Esophagus muscularis mucosa (tissue), 4 donors: ENCODE data around the gene IL34. TPM values are rescaled to one million over a fixed set of nuclear protein-coding genes. Genes with fewer than 3 reads are reported as not detected.
A peak's percentile ranks its signal among the peaks of the same experiment; 100 is the strongest.

ENCODE experiments used
- DNase-seq: peaks from one replicate; pipeline ENCODE4 v3.0.0-alpha.2; 2017; ENCODE audit errors: extremely low spot score
- H3K27ac ChIP-seq, 4 donors: fragments of 200-600 bp; sonication (generic); replicated peaks in 1 of 4; 1 replicate in 3 of 4; 2 replicates in 1 of 4; pipeline ENCODE4 v1.5.1; 2016 to 2019; ENCODE audit warnings: mild to moderate bottlenecking in 1 of 4
- H3K27me3 ChIP-seq, 4 donors: fragments of 200-600 bp; sonication (generic); one replicate each; pipeline versions ENCODE4 v1.5.1 to v1.6.0; 2016 to 2019
- H3K36me3 ChIP-seq, 4 donors: fragments of 200-600 bp; sonication (generic); one replicate each; pipeline ENCODE4 v1.5.1; 2016 to 2019
- H3K4me1 ChIP-seq, 4 donors: fragments of 200-600 bp; sonication (generic); one replicate each; pipeline ENCODE4 v1.5.1; 2016 to 2019
- H3K4me3 ChIP-seq, 4 donors: fragments of 200-600 bp; sonication (generic); 1 replicate in 2 of 4; 2 replicates in 2 of 4; pipeline ENCODE4 v1.5.1; 2016 to 2019; ENCODE audit warnings: mild to moderate bottlenecking in 4 of 4, moderate library complexity in 1 of 4
- H3K9me3 ChIP-seq, 4 donors: fragments of 200-600 bp; sonication (generic); 1 replicate in 3 of 4; 2 replicates in 1 of 4; pipeline ENCODE4 v1.5.1; 2016 to 2019
- CTCF ChIP-seq, 3 experiments: fragments of 200-600 bp in 2 of 3; fragments of 450-650 bp in 1 of 3; sonication (generic) in 2 of 3; IDR thresholded peaks; one replicate each; pipeline ENCODE4 v1.5.1; 2017 to 2019; ENCODE audit warnings: antibody characterized with exemption in 3 of 3, mild to moderate bottlenecking in 2 of 3, moderate library complexity in 1 of 3
- EP300 ChIP-seq: sonication (generic); formaldehyde crosslinking; IDR thresholded peaks from one replicate; pipeline ENCODE4 v1.6.1; 2017; ENCODE audit warnings: antibody characterized with exemption
- POLR2A ChIP-seq: fragments of 450-650 bp; IDR thresholded peaks from one replicate; pipeline ENCODE4 v1.6.1; 2017; ENCODE audit warnings: antibody characterized with exemption, moderate library complexity, mild to moderate bottlenecking, low read depth
- POLR2AphosphoS5 ChIP-seq, 2 donors: sonication (generic); formaldehyde crosslinking; IDR thresholded peaks; one replicate each; pipeline ENCODE4 v1.6.1; 2017; ENCODE audit warnings: antibody characterized with exemption in 2 of 2
- WGBS: methylation state at CpG from one replicate; pipeline ENCODE4 v1.1.5; 2018; 5-methylcytosine and 5-hydroxymethylcytosine counted together
- intact Hi-C: fragments of 100-400 bp; cut with DNase I; formaldehyde crosslinking; loops from one replicate; pipeline ENCODE4 v1.15.1; 2023
- total RNA-seq, 4 donors: library from RNA; depleted of rRNA; stranded (reverse); fragments of >200 nt; gene quantifications; one replicate each; pipeline versions ENCODE4 v1.1.0 to v1.2.1, GENCODE V29; 2016

The IL34 gene
- total RNA-seq, 4 donors from 2014 or later = 1.7 to 4.7 (median 3.4) TPM

GRCh38 chr16:70651524-70651923 is 5.2 kb downstream of the IL34 start:
- H3K36me3 ChIP-seq = no peaks in the 10 kb centered on the region
- WGBS = 88% methylated on average over 3 of the region's 3 CpGs
- no peak for TF ChIP-seq CTCF (IDR thresholded peaks at IDR 0.05)
- TF ChIP-seq POLR2AphosphoS5 (IDR thresholded peaks at IDR 0.05) = no peak
- no peak for TF ChIP-seq POLR2A
- TF ChIP-seq EP300 = no peak
- no peaks in the 10 kb centered on the region for H3K27me3 ChIP-seq
- H3K9me3 ChIP-seq = no peaks in the 10 kb centered on the region
- DNase-seq = no peak
- no peak overlapping the region for H3K4me3 ChIP-seq
- peaks cover 5 to 25% (median 15%) of the 10 kb centered on the region in 4 donors for H3K4me1 ChIP-seq
- intact Hi-C loops = loop anchor here (5.0 kb wide), 3 partner anchors 74 to 279 kb away; no protein-coding TSS in a partner anchor
- H3K27ac ChIP-seq = no peak overlapping the region

- Histone ChIP-seq H3K36me3 (no peaks in the 10 kb centered on the region), H3K4me1 (peaks cover 5 to 17% (median 8%) of the 10 kb centered on the region in 4 donors), H3K9me3 (no peaks in the 10 kb centered on the region), H3K27me3 (no peaks in the 10 kb centered on the region), H3K4me3 (no peak overlapping the region), H3K27ac (no peak overlapping the region)
- WGBS = 78% methylated on average over 2 of the region's 2 CpGs
- intact Hi-C loops = loop anchor here (5.0 kb wide), 3 partner anchors 75 to 280 kb away; no protein-coding TSS in a partner anchor
- no peak for TF ChIP-seq CTCF (IDR thresholded peaks at IDR 0.05)
- no peak for TF ChIP-seq POLR2AphosphoS5 (IDR thresholded peaks at IDR 0.05)
- no peak for TF ChIP-seq POLR2A
- no peak for TF ChIP-seq EP300
- DNase-seq = no peak
These were observed 6.0 kb downstream of the IL34 start for GRCh38 chr16:70652322-70652721.

- Histone ChIP-seq H3K4me3 (no peak overlapping the region), H3K9me3 (no peaks in the 10 kb centered on the region), H3K4me1 (peaks cover 5 to 11% (median 8%) of the 10 kb centered on the region in 4 donors), H3K36me3 (no peaks in the 10 kb centered on the region), H3K27me3 (no peaks in the 10 kb centered on the region), H3K27ac (no peak overlapping the region)
- no peak for DNase-seq
- TF ChIP-seq POLR2AphosphoS5 (IDR thresholded peaks at IDR 0.05) (no peak), POLR2A (no peak), CTCF (IDR thresholded peaks at IDR 0.05) (no peak), EP300 (no peak)
- intact Hi-C loops = loop anchor here (5.0 kb wide), 3 partner anchors 76 to 281 kb away; no protein-coding TSS in a partner anchor
- 79% methylated on average over 4 of the region's 4 CpGs for WGBS
These were observed 7.0 kb downstream of the IL34 start for GRCh38 chr16:70653406-70653805.

- no peaks in the 10 kb centered on the region for H3K9me3 ChIP-seq
- no peaks in the 10 kb centered on the region for H3K36me3 ChIP-seq
- peak overlapping the region; percentile 21 to 65 (median 34) for H3K27ac ChIP-seq
- intact Hi-C loops = loop anchor here (5.0 kb wide), 3 partner anchors 77 to 282 kb away; no protein-coding TSS in a partner anchor
- H3K27me3 ChIP-seq = no peaks in the 10 kb centered on the region
- H3K4me1 ChIP-seq = peaks cover 5 to 11% (median 8%) of the 10 kb centered on the region in 4 donors
- peak overlapping the region; percentile 29 to 46 (median 32) for H3K4me3 ChIP-seq
- peak; percentile 99 for DNase-seq
- TF ChIP-seq POLR2A (no peak), EP300 (no peak), CTCF (IDR thresholded peaks at IDR 0.05) (peak; percentile 89 to 98 (median 92)), POLR2AphosphoS5 (IDR thresholded peaks at IDR 0.05) (peak; percentile 51 to 69)
- WGBS = 41% methylated on average over 29 of the region's 35 CpGs
These were observed 7.7 kb downstream of the IL34 start for GRCh38 chr16:70653809-70654771.
